Neutrophil (primary cell): Measurements from ENCODE around the gene LRFN2.

Source experiments
- H3K27ac ChIP-seq: fragments of 200-600 bp; sonication (generic); 2 replicates; pipeline ENCODE4 v1.5.1; 2016; ENCODE audit warnings: mild to moderate bottlenecking, moderate library complexity
- H3K27me3 ChIP-seq: fragments of 200-600 bp; sonication (generic); 2 replicates; pipeline ENCODE4 v1.6.0; 2016; ENCODE audit warnings: mild to moderate bottlenecking
- H3K36me3 ChIP-seq: fragments of 200-600 bp; sonication (generic); 2 replicates; pipeline ENCODE4 v1.5.1; 2017
- H3K4me1 ChIP-seq, 2 experiments: fragments of 200-600 bp in 1 of 2; sonication (generic) in 1 of 2; 1 replicate in 1 of 2; 2 replicates in 1 of 2; pipeline versions ENCODE4 v1.5.1 to v1.6.1; 2013 to 2016; ENCODE audit warnings: low read depth in 1 of 2, low read length in 1 of 2, mild to moderate bottlenecking in 1 of 2, moderate library complexity in 1 of 2; ENCODE audit not compliant: control insufficient read depth in 1 of 2, insufficient read depth in 1 of 2
- H3K4me3 ChIP-seq, 2 experiments: fragments of 200-600 bp in 1 of 2; sonication (generic) in 1 of 2; 1 replicate in 1 of 2; 2 replicates in 1 of 2; pipeline ENCODE4 v1.5.1; 2013 to 2016; ENCODE audit warnings: low read depth in 1 of 2, low read length in 1 of 2, mild to moderate bottlenecking in 1 of 2, moderate library complexity in 1 of 2
- H3K9me3 ChIP-seq: fragments of 200-600 bp; sonication (generic); 2 replicates; pipeline ENCODE4 v1.5.1; 2016
- CTCF ChIP-seq: fragments of 200-600 bp; sonication (generic); IDR thresholded peaks from 2 replicates; pipeline ENCODE4 v1.5.1; 2016; ENCODE audit warnings: antibody characterized with exemption

The LRFN2 gene

GRCh38 chr6:40373267-40373666 is 213.9 kb downstream of the LRFN2 start:
- Histone ChIP-seq H3K9me3 (no peaks in the 10 kb centered on the region), H3K27ac (no peak overlapping the region), H3K4me3 (no peak overlapping the region), H3K36me3 (no peaks in the 10 kb centered on the region), H3K27me3 (no peaks in the 10 kb centered on the region), H3K4me1 (no peaks in the 10 kb centered on the region)
- no peak for TF ChIP-seq CTCF

DNA sequence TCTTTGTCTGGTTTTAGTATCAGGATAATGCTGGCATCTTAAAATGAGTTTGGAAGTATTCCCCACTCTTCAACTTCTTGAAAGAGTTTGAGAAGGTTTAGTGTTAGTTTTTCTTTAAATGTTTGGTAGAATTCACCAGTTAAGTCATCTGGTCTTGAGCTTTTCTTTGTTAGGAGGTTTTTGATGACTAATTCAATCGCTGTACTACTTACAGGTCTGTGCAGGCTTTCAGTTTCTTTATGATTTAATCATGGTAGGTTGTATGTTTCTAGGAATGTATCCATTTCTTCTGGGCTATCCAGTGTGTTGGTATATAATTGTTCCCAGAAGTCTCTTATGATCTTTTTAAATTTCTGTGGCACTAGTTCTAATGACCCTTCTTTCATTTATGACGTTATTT is 215.5 kb downstream of the LRFN2 start:
- no peak overlapping the region for H3K27ac ChIP-seq

GRCh38 chr6:40371095-40371494 is 216.1 kb downstream of the LRFN2 start:
- TF ChIP-seq CTCF: no peak
- Histone ChIP-seq H3K9me3 (no peaks in the 10 kb centered on the region), H3K27me3 (no peaks in the 10 kb centered on the region), H3K36me3 (no peaks in the 10 kb centered on the region), H3K4me1 (no peaks in the 10 kb centered on the region), H3K27ac (no peak overlapping the region), H3K4me3 (no peak overlapping the region)

More for the DNA sequence above, 215.5 kb downstream of the LRFN2 start:
- Histone ChIP-seq H3K9me3 (no peaks in the 10 kb centered on the region), H3K4me1 (no peaks in the 10 kb centered on the region), H3K27me3 (no peaks in the 10 kb centered on the region), H3K36me3 (no peaks in the 10 kb centered on the region), H3K4me3 (no peak overlapping the region)
- TF ChIP-seq CTCF: no peak

- H3K9me3 ChIP-seq: no peaks in the 10 kb centered on the region
- TF ChIP-seq CTCF: no peak
- no peaks in the 10 kb centered on the region for H3K4me1 ChIP-seq
- no peaks in the 10 kb centered on the region for H3K36me3 ChIP-seq
- H3K27me3 ChIP-seq: no peaks in the 10 kb centered on the region
- no peak overlapping the region for H3K4me3 ChIP-seq
- H3K27ac ChIP-seq: no peak overlapping the region
These were observed 217.3 kb downstream of the LRFN2 start for GRCh38 chr6:40369891-40370290.

- no peak for TF ChIP-seq CTCF
- Histone ChIP-seq H3K4me1 (no peaks in the 10 kb centered on the region), H3K27ac (no peak overlapping the region), H3K9me3 (no peaks in the 10 kb centered on the region), H3K27me3 (no peaks in the 10 kb centered on the region), H3K36me3 (no peaks in the 10 kb centered on the region), H3K4me3 (no peak overlapping the region)
These were observed 218.1 kb downstream of the LRFN2 start for GRCh38 chr6:40369042-40369441.

GRCh38 chr6:40362859-40363258 is 224.3 kb downstream of the LRFN2 start:
- H3K4me3 ChIP-seq: no peak overlapping the region
- no peak for TF ChIP-seq CTCF

More at GRCh38 chr6:40362859-40363258, 224.3 kb downstream of the LRFN2 start:
- H3K36me3 ChIP-seq: no peaks in the 10 kb centered on the region
- H3K9me3 ChIP-seq: no peaks in the 10 kb centered on the region
- no peak overlapping the region for H3K27ac ChIP-seq
- no peaks in the 10 kb centered on the region for H3K27me3 ChIP-seq
- no peaks in the 10 kb centered on the region for H3K4me1 ChIP-seq
